ENCODE results near the gene EGFL6. TPM values are rescaled to one million over a fixed set of nuclear protein-coding genes. Genes with fewer than 3 reads are reported as not detected.
"Not testable (repeated sequence)": the region's sequence is repeated elsewhere in the genome, so short reads cannot be mapped to it uniquely, and the experiment has no call there.

The EGFL6 gene
- total RNA-seq, 1 experiment from 2014 or later = not detected

- no peaks in the 10 kb centered on the region for H3K36me3 ChIP-seq (ENCODE audit: control insufficient read depth, insufficient read depth, low read length)
- ATAC-seq (no peak), DNase-seq (ENCODE audit: low read depth, low spot score) (no peak)
- no TSS peak for BruUV-seq (replicated peaks)
- no peak overlapping the region for H3K27ac ChIP-seq (ENCODE audit: low read length)
- intact Hi-C loops (cut with micrococcal nuclease; ENCODE audit: unreplicated experiment) = no loop called here
- no peak for TF ChIP-seq REST (IDR thresholded peaks at IDR 0.05; ENCODE audit: insufficient read depth in 1 of 2, low read depth in 2 of 2, low read length in 1 of 2)
- TF ChIP-seq TCF7L2 (IDR thresholded peaks at IDR 0.05; ENCODE audit: low read depth, low read length) = no peak
- no peak for TF ChIP-seq SIN3A (IDR thresholded peaks at IDR 0.05; ENCODE audit: borderline replicate concordance, insufficient read depth, low read depth, low read length)
- no peak for TF ChIP-seq POLR2AphosphoS5 (IDR thresholded peaks at IDR 0.05; ENCODE audit: low read depth, low read length)
- TF ChIP-seq CTCF (IDR thresholded peaks at IDR 0.05) = no peak
- ChIA-PET POLR2A (no interaction called here), CTCF (no interaction called here)
- H3K9me3 ChIP-seq (ENCODE audit: control insufficient read depth, insufficient read depth, low read depth, low read length) = no peaks in the 10 kb centered on the region
- in situ Hi-C loops (cut with HindIII; ENCODE audit: low pct_unique_long_range_greater_than_20kb, low sequenced_read_pairs) = no loop called here
- H3K4me3 ChIP-seq (ENCODE audit: low read depth in 2 of 2, low read length in 2 of 2) = no peak overlapping the region
- H3K4me1 ChIP-seq (ENCODE audit: control insufficient read depth, insufficient read depth, low read length) = no peaks in the 10 kb centered on the region
- no peaks in the 10 kb centered on the region for H3K27me3 ChIP-seq (ENCODE audit: control insufficient read depth, insufficient read depth, low read length)
Observed at GRCh38 chrX:13638021-13638420, 68.6 kb downstream of the EGFL6 start.

- intact Hi-C loops (cut with micrococcal nuclease; ENCODE audit: unreplicated experiment) = no loop called here
- Histone ChIP-seq H3K27me3 (ENCODE audit: control insufficient read depth, insufficient read depth, low read length) (no peaks in the 10 kb centered on the region), H3K9me3 (ENCODE audit: control insufficient read depth, insufficient read depth, low read depth, low read length) (no peaks in the 10 kb centered on the region), H3K27ac (ENCODE audit: low read length) (no peak overlapping the region), H3K4me1 (ENCODE audit: control insufficient read depth, insufficient read depth, low read length) (no peaks in the 10 kb centered on the region), H3K4me3 (ENCODE audit: low read depth in 2 of 2, low read length in 2 of 2) (no peak overlapping the region), H3K36me3 (ENCODE audit: control insufficient read depth, insufficient read depth, low read length) (no peaks in the 10 kb centered on the region)
- DNase-seq (ENCODE audit: low read depth, low spot score) (no peak), ATAC-seq (no peak)
- POLR2A ChIA-PET = no interaction called here
- in situ Hi-C loops (cut with HindIII; ENCODE audit: low pct_unique_long_range_greater_than_20kb, low sequenced_read_pairs) = no loop called here
- CTCF ChIA-PET = no interaction called here
- TF ChIP-seq CTCF (IDR thresholded peaks at IDR 0.05) (no peak), SIN3A (IDR thresholded peaks at IDR 0.05; ENCODE audit: borderline replicate concordance, insufficient read depth, low read depth, low read length) (no peak), TCF7L2 (IDR thresholded peaks at IDR 0.05; ENCODE audit: low read depth, low read length) (no peak)
- BruUV-seq (replicated peaks) = no TSS peak
Observed at GRCh38 chrX:13638826-13639225, 69.4 kb downstream of the EGFL6 start.

- H3K27ac ChIP-seq (ENCODE audit: low read length); H3K9me3 ChIP-seq (ENCODE audit: control insufficient read depth, insufficient read depth, low read depth, low read length); DNase-seq (ENCODE audit: low read depth, low spot score); H3K4me1 ChIP-seq (ENCODE audit: control insufficient read depth, insufficient read depth, low read length); H3K36me3 ChIP-seq (ENCODE audit: control insufficient read depth, insufficient read depth, low read length); CTCF ChIA-PET; in situ Hi-C loops (cut with HindIII; ENCODE audit: low pct_unique_long_range_greater_than_20kb, low sequenced_read_pairs); H3K27me3 ChIP-seq (ENCODE audit: control insufficient read depth, insufficient read depth, low read length); BruUV-seq (replicated peaks); H3K4me3 ChIP-seq (ENCODE audit: low read depth in 2 of 2, low read length in 2 of 2); intact Hi-C loops (cut with micrococcal nuclease; ENCODE audit: unreplicated experiment); ATAC-seq; POLR2A ChIA-PET: not testable (repeated sequence)
Observed at GRCh38 chrX:13641684-13642083, 72.3 kb downstream of the EGFL6 start.
